Measurements from ENCODE around the gene TMEM238L. TPM values are rescaled to one million over a fixed set of nuclear protein-coding genes. Genes with fewer than 3 reads are reported as not detected.

The TMEM238L gene
- total and polyA plus RNA-seq, 2 of the 4 experiments (the other 2 are of a cell fraction) = not detected

DNA sequence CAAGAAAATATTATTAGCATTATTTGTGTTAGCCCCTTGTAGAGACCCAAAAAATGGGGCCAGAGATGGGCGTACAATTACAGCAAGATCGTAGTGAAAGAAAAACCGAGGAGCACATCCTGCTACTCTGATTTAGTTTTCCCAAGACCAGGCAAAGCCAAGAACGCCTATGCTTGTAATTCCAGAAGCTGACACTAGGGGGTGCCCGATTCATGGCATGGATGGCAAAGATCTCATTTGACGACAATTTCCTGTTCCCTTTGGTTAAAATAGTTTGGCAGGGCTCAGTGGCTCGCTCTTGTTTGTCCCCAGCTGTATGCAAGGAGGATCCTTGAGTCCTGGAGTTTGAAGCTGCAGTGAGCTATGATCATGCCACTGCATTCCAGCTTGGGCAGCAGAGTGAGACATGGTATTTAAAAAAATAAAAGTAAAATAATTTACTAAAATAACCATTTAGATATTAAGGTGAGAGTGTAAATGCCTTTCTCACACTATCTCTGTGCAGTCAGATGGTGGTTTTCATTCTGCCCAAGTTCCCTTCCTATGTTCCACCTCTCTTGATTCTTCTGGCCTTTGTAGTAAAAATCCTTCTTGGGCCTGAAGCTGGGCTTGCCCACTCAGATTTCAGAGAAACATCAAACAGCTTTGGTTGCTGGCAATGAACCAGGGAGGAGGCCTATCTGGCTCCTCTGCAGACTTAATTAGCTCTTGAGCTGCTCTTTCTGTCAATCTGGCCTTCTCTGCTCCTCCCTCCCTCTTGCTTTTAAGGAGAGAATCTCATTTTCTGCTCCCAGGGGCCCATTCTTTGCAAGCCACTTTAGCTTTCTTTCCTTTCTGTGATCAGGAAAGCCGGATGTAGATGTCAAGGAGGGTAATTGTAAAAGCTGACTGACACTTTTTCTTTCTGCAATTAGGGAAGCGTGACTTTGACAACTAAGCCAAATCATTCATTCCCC, 31.2 kb downstream of the TMEM238L start:
- H2AK5ac ChIP-seq (ENCODE audit: low read depth, low read length) = no peak overlapping the region
- ChIA-PET CTCF (interaction anchor here (0.6 to 1.0 kb wide), 3 partner anchors 10 to 21 kb away, joined by 3 to 4 read pairs (median 4); no protein-coding TSS in a partner anchor), POLR2A (ENCODE audit: unreplicated experiment) (no interaction called here)
- WGBS, 2 experiments (ENCODE audit: extremely low coverage in 2 of 2, insufficient read length in 1 of 2) = no CpG with 5 or more reads among the region's 9 CpGs
- no peak overlapping the region for H3K9ac ChIP-seq (ENCODE audit: low read depth, low read length)
- H3K79me1 ChIP-seq (ENCODE audit: low read depth in 1 of 2, low read length in 2 of 2) = no peaks in the 10 kb centered on the region
- H3K56ac ChIP-seq (ENCODE audit: extremely low read depth, insufficient read depth, low read length) = no peak overlapping the region
- no peak overlapping the region for H3K27ac ChIP-seq (ENCODE audit: insufficient read depth, low read length)
- no peak overlapping the region for H3K18ac ChIP-seq (ENCODE audit: low read depth, low read length)
- H2BK5ac ChIP-seq (ENCODE audit: low read depth, low read length, poor library complexity, severe bottlenecking) = no peak overlapping the region
- H3K4ac ChIP-seq (ENCODE audit: low read depth, low read length) = no peak overlapping the region
- no TSS peak for BruUV-seq (replicated peaks)
- no peak overlapping the region for H2BK20ac ChIP-seq (ENCODE audit: low read depth, low read length)
- no peaks in the 10 kb centered on the region; the same call in 1 of the 2 replicates for H3K9me3 ChIP-seq (ENCODE audit: control insufficient read depth, insufficient read depth, low read length)
- H2BK120ac ChIP-seq (ENCODE audit: low read depth, low read length) = no peak overlapping the region
- no peaks in the 10 kb centered on the region for H3K36me3 ChIP-seq (ENCODE audit: control insufficient read depth, insufficient read depth, low read length)
- ATAC-seq (ENCODE audit: low read depth) (no peak), DNase-seq (peak; percentile 15)
- in situ Hi-C loops (cut with MboI; ENCODE audit: low sequenced_read_pairs) = no loop called here
- no peak overlapping the region for H3K23ac ChIP-seq (ENCODE audit: low read depth, low read length)
- no peaks in the 10 kb centered on the region for H3K9me1 ChIP-seq (ENCODE audit: insufficient read depth, low read length)
- dilution Hi-C loops (cut with HindIII; ENCODE audit: low sequenced_read_pairs, unreplicated experiment) = no loop called here
- H3K4me1 ChIP-seq (ENCODE audit: control insufficient read depth, insufficient read depth, low read length) = no peaks in the 10 kb centered on the region
- no peak overlapping the region for H4K91ac ChIP-seq (ENCODE audit: insufficient read depth, low read depth, low read length)
- no peak overlapping the region for H3K14ac ChIP-seq (replicated peaks; ENCODE audit: low read depth, low read length)
- H4K20me1 ChIP-seq (ENCODE audit: insufficient read depth, low read length) = no peaks in the 10 kb centered on the region
- no peak overlapping the region for H3K4me3 ChIP-seq (ENCODE audit: insufficient read depth, low read depth, low read length)
- no peak overlapping the region for H2AFZ ChIP-seq (replicated peaks; ENCODE audit: low read length, poor library complexity)
- no peak overlapping the region for H3K4me2 ChIP-seq (ENCODE audit: low read depth, low read length)
- TF ChIP-seq CHD1 (IDR thresholded peaks at IDR 0.05; ENCODE audit: low read depth, low read length) (no peak), MAFK (IDR thresholded peaks at IDR 0.05; ENCODE audit: low read depth, low read length) (no peak), MXI1 (IDR thresholded peaks at IDR 0.05; ENCODE audit: borderline replicate concordance, low read depth, low read length) (no peak), RAD21 (IDR thresholded peaks at IDR 0.05; ENCODE audit: low read length) (peak; percentile 6; the same call in 1 of the 2 replicates), FOS (IDR thresholded peaks at IDR 0.05; ENCODE audit: low read depth, low read length) (no peak), BHLHE40 (IDR thresholded peaks at IDR 0.05; ENCODE audit: low read depth, low read length) (no peak), CEBPB (IDR thresholded peaks at IDR 0.05; ENCODE audit: low read depth, low read length) (no peak), MAZ (IDR thresholded peaks at IDR 0.05; ENCODE audit: borderline replicate concordance, low read depth, low read length) (no peak), RCOR1 (IDR thresholded peaks at IDR 0.05; ENCODE audit: insufficient replicate concordance, low read length) (no peak), POLR2A (IDR thresholded peaks at IDR 0.05; ENCODE audit: low read depth, low read length) (no peak)
- TF ChIP-seq, protein P1, sequence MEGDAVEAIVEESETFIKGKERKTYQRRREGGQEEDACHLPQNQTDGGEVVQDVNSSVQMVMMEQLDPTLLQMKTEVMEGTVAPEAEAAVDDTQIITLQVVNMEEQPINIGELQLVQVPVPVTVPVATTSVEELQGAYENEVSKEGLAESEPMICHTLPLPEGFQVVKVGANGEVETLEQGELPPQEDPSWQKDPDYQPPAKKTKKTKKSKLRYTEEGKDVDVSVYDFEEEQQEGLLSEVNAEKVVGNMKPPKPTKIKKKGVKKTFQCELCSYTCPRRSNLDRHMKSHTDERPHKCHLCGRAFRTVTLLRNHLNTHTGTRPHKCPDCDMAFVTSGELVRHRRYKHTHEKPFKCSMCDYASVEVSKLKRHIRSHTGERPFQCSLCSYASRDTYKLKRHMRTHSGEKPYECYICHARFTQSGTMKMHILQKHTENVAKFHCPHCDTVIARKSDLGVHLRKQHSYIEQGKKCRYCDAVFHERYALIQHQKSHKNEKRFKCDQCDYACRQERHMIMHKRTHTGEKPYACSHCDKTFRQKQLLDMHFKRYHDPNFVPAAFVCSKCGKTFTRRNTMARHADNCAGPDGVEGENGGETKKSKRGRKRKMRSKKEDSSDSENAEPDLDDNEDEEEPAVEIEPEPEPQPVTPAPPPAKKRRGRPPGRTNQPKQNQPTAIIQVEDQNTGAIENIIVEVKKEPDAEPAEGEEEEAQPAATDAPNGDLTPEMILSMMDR (conservative IDR thresholded peaks at IDR 0.05; ENCODE audit: low read depth, low read length) = peak; percentile 29; the same call in 1 of the 2 replicates
- TF ChIP-seq, protein P2, sequence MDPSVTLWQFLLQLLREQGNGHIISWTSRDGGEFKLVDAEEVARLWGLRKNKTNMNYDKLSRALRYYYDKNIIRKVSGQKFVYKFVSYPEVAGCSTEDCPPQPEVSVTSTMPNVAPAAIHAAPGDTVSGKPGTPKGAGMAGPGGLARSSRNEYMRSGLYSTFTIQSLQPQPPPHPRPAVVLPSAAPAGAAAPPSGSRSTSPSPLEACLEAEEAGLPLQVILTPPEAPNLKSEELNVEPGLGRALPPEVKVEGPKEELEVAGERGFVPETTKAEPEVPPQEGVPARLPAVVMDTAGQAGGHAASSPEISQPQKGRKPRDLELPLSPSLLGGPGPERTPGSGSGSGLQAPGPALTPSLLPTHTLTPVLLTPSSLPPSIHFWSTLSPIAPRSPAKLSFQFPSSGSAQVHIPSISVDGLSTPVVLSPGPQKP (IDR thresholded peaks at IDR 0.05; ENCODE audit: borderline replicate concordance, low read depth, low read length) = no peak
- H3K27me3 ChIP-seq (ENCODE audit: control insufficient read depth, insufficient read depth, low read length) = no peaks in the 10 kb centered on the region
- H4K8ac ChIP-seq (ENCODE audit: low read depth in 2 of 2, low read length in 2 of 2) = no peak overlapping the region
- H2AK9ac ChIP-seq (replicated peaks; ENCODE audit: low read depth, low read length, poor library complexity) = no peak overlapping the region
- no peak overlapping the region for H4K5ac ChIP-seq (ENCODE audit: low read depth, low read length)
- H2BK15ac ChIP-seq (ENCODE audit: low read depth, low read length) = no peak overlapping the region
- intact Hi-C loops (cut with micrococcal nuclease) = no loop called here

Measured in IMR-90 (cell line).